ENCODE results near the gene TTC21A. TPM values are rescaled to one million over a fixed set of nuclear protein-coding genes. Genes with fewer than 3 reads are reported as not detected.

Gene TTC21A
- total and polyA plus RNA-seq, 3 donors from 2014 or later, result 74.3 to 266 (median 101) TPM

- intact Hi-C loops (cut with DNase I; ENCODE audit: low total_unique reads), result no loop called here
- TF ChIP-seq POLR2A (IDR thresholded peaks at IDR 0.05), result no peak
- TF ChIP-seq CTCF (IDR thresholded peaks at IDR 0.05), result no peak
- no peaks in the 10 kb centered on the region for H3K4me1 ChIP-seq
- H3K4me3 ChIP-seq, result no peak overlapping the region
- no peaks in the 10 kb centered on the region for H3K9me3 ChIP-seq
- H3K27me3 ChIP-seq, result no peaks in the 10 kb centered on the region
- H3K36me3 ChIP-seq (ENCODE audit: low read depth, missing control alignments), result no peaks in the 10 kb centered on the region
- 92 to 100% methylated on average over 1 of the region's 1 CpG for WGBS, 2 donors
- DNase-seq, result no peak
- H3K27ac ChIP-seq, result no peak overlapping the region
Observed at GRCh38 chr3:39133093-39133490, 25.6 kb downstream of the TTC21A start.

- H3K4me3 ChIP-seq, result no peak overlapping the region
- intact Hi-C loops (cut with DNase I; ENCODE audit: low total_unique reads), result no loop called here
- TF ChIP-seq POLR2A (IDR thresholded peaks at IDR 0.05), result no peak
- TF ChIP-seq CTCF (IDR thresholded peaks at IDR 0.05), result no peak
- no peak for DNase-seq
- no peaks in the 10 kb centered on the region for H3K36me3 ChIP-seq (ENCODE audit: low read depth, missing control alignments)
- no peaks in the 10 kb centered on the region for H3K4me1 ChIP-seq
- H3K9me3 ChIP-seq, result no peaks in the 10 kb centered on the region
- 83 to 92% methylated on average over 5 to 6 of the region's 6 CpGs for WGBS, 2 donors
- H3K27me3 ChIP-seq, result no peaks in the 10 kb centered on the region
- H3K27ac ChIP-seq, result no peak overlapping the region
Observed at GRCh38 chr3:39133822-39134221, 26.3 kb downstream of the TTC21A start.

GRCh38 chr3:39134305-39134704 is 26.8 kb downstream of the TTC21A start:
- intact Hi-C loops (cut with DNase I; ENCODE audit: low total_unique reads), result no loop called here

DNA sequence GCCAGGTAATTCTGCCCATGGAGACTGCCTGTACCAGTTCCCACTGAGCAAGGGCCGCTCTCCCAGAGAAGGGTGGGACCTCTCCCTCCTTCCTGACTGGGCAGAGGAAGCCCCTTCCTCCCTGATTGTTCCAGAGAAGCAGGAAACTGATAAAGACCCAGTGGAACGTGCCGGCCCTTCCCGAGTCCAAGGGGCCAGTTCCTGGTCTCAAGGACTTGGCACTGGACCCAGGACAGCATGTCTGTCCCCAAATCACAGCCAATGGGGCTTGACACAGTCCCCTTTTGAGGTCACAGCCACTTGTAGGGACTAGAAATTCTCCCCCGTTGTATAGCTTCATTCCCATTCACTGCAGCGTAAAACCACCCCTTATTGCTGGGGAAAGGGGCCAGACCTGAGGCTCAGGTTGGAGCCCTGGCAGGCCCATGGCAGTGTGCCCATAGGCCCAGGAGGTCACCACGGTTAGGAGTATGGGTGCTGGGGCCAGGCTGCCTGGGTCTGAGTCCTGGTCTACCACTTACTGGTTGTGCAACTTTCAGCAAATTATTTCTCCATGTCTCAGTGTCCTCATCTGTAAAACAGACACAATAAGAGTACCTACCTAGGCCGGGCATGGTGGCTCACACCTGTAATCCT is 27.8 kb downstream of the TTC21A start:
- Histone ChIP-seq H3K36me3 (ENCODE audit: low read depth, missing control alignments) (no peaks in the 10 kb centered on the region), H3K9me3 (no peaks in the 10 kb centered on the region), H3K27ac (no peak overlapping the region), H3K4me1 (no peaks in the 10 kb centered on the region), H3K27me3 (no peaks in the 10 kb centered on the region), H3K4me3 (no peak overlapping the region)
- TF ChIP-seq POLR2A (IDR thresholded peaks at IDR 0.05) (no peak), CTCF (IDR thresholded peaks at IDR 0.05) (no peak)
- intact Hi-C loops (cut with DNase I; ENCODE audit: low total_unique reads), result no loop called here
- WGBS, 2 donors, result 66 to 88% methylated on average over 2 to 8 of the region's 8 CpGs
- DNase-seq, result no peak

More at GRCh38 chr3:39134305-39134704, 26.8 kb downstream of the TTC21A start:
- 97 to 100% methylated on average over 1 to 7 of the region's 7 CpGs for WGBS, 2 donors
- Histone ChIP-seq H3K36me3 (ENCODE audit: low read depth, missing control alignments) (no peaks in the 10 kb centered on the region), H3K4me3 (no peak overlapping the region), H3K27ac (no peak overlapping the region), H3K27me3 (no peaks in the 10 kb centered on the region), H3K9me3 (no peaks in the 10 kb centered on the region), H3K4me1 (no peaks in the 10 kb centered on the region)
- DNase-seq, result no peak
- no peak for TF ChIP-seq CTCF (IDR thresholded peaks at IDR 0.05)
- TF ChIP-seq POLR2A (IDR thresholded peaks at IDR 0.05), result no peak
